Neural cell (in vitro differentiated cells): ENCODE results near the gene CAV2. TPM values are rescaled to one million over a fixed set of nuclear protein-coding genes. Genes with fewer than 3 reads are reported as not detected.

Experiments used
- H2AFZ ChIP-seq: fragments of 200-600, 300-800 bp; sonication (generic), shearing (Covaris generic); 2 replicates; pipeline ENCODE4 v1.6.0; 2014; ENCODE audit warnings: low read depth, mild to moderate bottlenecking, antibody characterized with exemption, low read length, moderate library complexity
- H3F3A ChIP-seq: fragments of 200-600 bp; shearing (Covaris generic); 2 replicates; pipeline ENCODE4 v1.6.1; 2016; ENCODE audit warnings: mild to moderate bottlenecking, moderate library complexity, mixed read lengths, antibody characterized with exemption, low read length; ENCODE audit not compliant: insufficient read depth, poor library complexity, severe bottlenecking
- H3K27ac ChIP-seq: fragments of 200-600, 300-800 bp; sonication (generic), shearing (Covaris generic); 2 replicates; pipeline ENCODE4 v1.5.1; 2014; ENCODE audit warnings: mild to moderate bottlenecking, low read length, moderate library complexity
- H3K27me3 ChIP-seq: fragments of 300-800, 200-600 bp; sonication (generic), shearing (Covaris generic); 2 replicates; pipeline ENCODE4 v1.6.0; 2014; ENCODE audit warnings: mild to moderate bottlenecking, low read depth, low read length, moderate library complexity; ENCODE audit not compliant: insufficient read depth
- H3K36me3 ChIP-seq: fragments of 300-800, 200-600 bp; sonication (generic), shearing (Covaris generic); 2 replicates; pipeline ENCODE4 v1.5.1; 2014; ENCODE audit warnings: mild to moderate bottlenecking, antibody characterized with exemption, low read length, moderate library complexity; ENCODE audit not compliant: insufficient read depth
- H3K4me2 ChIP-seq: fragments of 300-800, 200-600 bp; sonication (generic), shearing (Covaris generic); 2 replicates; pipeline ENCODE4 v1.6.0; 2014; ENCODE audit warnings: mild to moderate bottlenecking, low read length
- H3K4me3 ChIP-seq: fragments of 300-800, 200-600 bp; sonication (generic), shearing (Covaris generic); 2 replicates; pipeline ENCODE4 v1.5.1; 2014; ENCODE audit warnings: mild to moderate bottlenecking, low read length, moderate library complexity
- H3K79me2 ChIP-seq: fragments of 200-600 bp; shearing (Covaris generic); replicated peaks from 2 replicates; pipeline ENCODE4 v1.6.0; 2014; ENCODE audit warnings: mild to moderate bottlenecking, low read length, moderate library complexity; ENCODE audit not compliant: insufficient read depth
- H3K9ac ChIP-seq: fragments of 300-800, 200-600 bp; sonication (generic), shearing (Covaris generic); 2 replicates; pipeline ENCODE4 v1.6.1; 2016; ENCODE audit warnings: mild to moderate bottlenecking, low read length, mixed read lengths
- H3K9me2 ChIP-seq: fragments of 200-600 bp; shearing (Covaris generic); 2 replicates; pipeline ENCODE4 v1.6.1; 2016; ENCODE audit warnings: mild to moderate bottlenecking, low read length, mixed read lengths; ENCODE audit not compliant: insufficient read depth
- H3K9me3 ChIP-seq: fragments of 200-600, 300-800 bp; sonication (generic), shearing (Covaris generic); 2 replicates; pipeline ENCODE4 v1.6.1; 2016; ENCODE audit warnings: mild to moderate bottlenecking, mixed run types, low read length, moderate library complexity, mixed read lengths
- H4K20me1 ChIP-seq: fragments of 200-600 bp; shearing (Covaris generic); 2 replicates; pipeline ENCODE4 v1.6.1; 2016; ENCODE audit warnings: mild to moderate bottlenecking, mixed run types; ENCODE audit not compliant: insufficient read depth
- EP300 ChIP-seq: fragments of 450-650 bp; conservative IDR thresholded peaks from 2 replicates; pipeline ENCODE4 v1.6.1; 2014; ENCODE audit warnings: antibody characterized with exemption, mild to moderate bottlenecking, moderate library complexity; ENCODE audit not compliant: poor library complexity, severe bottlenecking
- EZH2 ChIP-seq: fragments of 200-600, 300-800 bp; shearing (Covaris generic), sonication (generic); IDR thresholded peaks from 2 replicates; pipeline ENCODE4 v1.6.1; 2014; ENCODE audit warnings: antibody characterized with exemption, low read length, borderline replicate concordance, mild to moderate bottlenecking; ENCODE audit not compliant: insufficient read depth, poor library complexity, severe bottlenecking
- MXI1 ChIP-seq: fragments of 450-650 bp; conservative IDR thresholded peaks from 2 replicates; pipeline ENCODE4 v1.6.1; 2014; ENCODE audit warnings: antibody characterized with exemption, mild to moderate bottlenecking; ENCODE audit not compliant: poor library complexity, severe bottlenecking
- POLR2AphosphoS5 ChIP-seq: IDR thresholded peaks from 2 replicates; pipeline ENCODE4 v1.6.1; 2012
- RAD21 ChIP-seq: fragments of 450-650 bp; conservative IDR thresholded peaks from 2 replicates; pipeline ENCODE4 v1.6.1; 2014; ENCODE audit warnings: antibody characterized with exemption, mild to moderate bottlenecking, moderate library complexity
- SMC3 ChIP-seq: fragments of 450-650 bp; conservative IDR thresholded peaks from 2 replicates; pipeline ENCODE4 v1.6.1; 2014; ENCODE audit warnings: antibody characterized with exemption, mild to moderate bottlenecking, moderate library complexity; ENCODE audit not compliant: poor library complexity
- TAF1 ChIP-seq: IDR thresholded peaks from 2 replicates; pipeline ENCODE4 v1.6.1; 2012; ENCODE audit warnings: low read depth
- polyA plus RNA-seq: library from polyadenylated mRNA; depleted of rRNA; stranded (reverse); fragments of >200 nt; gene quantifications from 2 replicates; pipeline ENCODE4 v1.2.3, GENCODE V29; 2014
- TF ChIP-seq, protein P1 (sequence below): IDR thresholded peaks from 2 replicates; pipeline ENCODE4 v1.6.1; 2012; ENCODE audit warnings: borderline replicate concordance
- TF ChIP-seq, protein P2 (sequence below): fragments of 450-650 bp; IDR thresholded peaks from 2 replicates; pipeline ENCODE4 v1.5.1; 2014; ENCODE audit warnings: antibody characterized with exemption, mild to moderate bottlenecking, moderate library complexity; ENCODE audit not compliant: poor library complexity, severe bottlenecking

CAV2 gene
- polyA plus RNA-seq, 1 donor from 2014 or later, result not detected

DNA sequence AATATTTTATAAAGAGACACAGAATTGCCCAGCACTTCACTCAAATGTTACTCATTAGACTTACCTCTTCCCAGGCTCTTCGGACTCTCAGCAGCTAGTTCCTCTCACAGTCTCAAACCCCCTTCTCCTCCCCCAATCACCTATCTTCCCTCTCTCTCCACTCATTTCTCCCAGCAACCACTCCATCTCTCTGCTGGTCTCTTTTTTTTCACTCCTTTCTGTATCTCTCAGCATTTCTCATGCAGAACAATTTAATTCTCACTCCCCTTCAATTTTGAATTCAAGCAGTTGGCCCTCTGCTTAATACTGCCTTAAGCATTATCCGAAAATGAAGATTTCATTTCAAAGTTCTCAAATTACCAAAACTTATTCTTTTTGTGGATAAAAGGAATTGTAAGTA, 34.4 kb upstream of the CAV2 start:
- no peak overlapping the region for H3K9ac ChIP-seq

DNA sequence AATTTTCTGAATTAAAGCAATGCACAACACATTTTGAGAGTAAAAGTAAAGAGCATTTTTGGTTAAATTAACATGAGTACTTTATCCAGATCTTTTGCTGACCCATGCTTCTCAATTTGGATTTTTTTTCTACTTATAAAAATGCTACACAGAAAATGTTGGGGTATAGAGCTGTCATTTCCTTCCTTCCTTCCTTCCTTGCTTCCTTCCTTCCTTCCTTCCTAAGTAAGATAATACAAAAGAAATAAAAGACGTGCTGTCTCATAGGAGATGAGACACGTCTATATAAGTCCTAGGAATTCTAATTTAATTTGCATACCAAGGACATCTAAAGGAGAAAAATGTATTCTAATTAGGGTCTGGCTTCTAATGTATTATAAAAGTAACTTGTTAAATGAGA, 31.0 kb upstream of the CAV2 start:
- Histone ChIP-seq H3F3A (no peaks in the 10 kb centered on the region), H3K9ac (no peak overlapping the region), H3K9me3 (no peaks in the 10 kb centered on the region), H2AFZ (no peak overlapping the region), H3K27me3 (no peaks in the 10 kb centered on the region), H3K36me3 (no peaks in the 10 kb centered on the region), H3K9me2 (no peaks in the 10 kb centered on the region), H3K4me2 (no peak overlapping the region), H3K79me2 (no peaks in the 10 kb centered on the region), H4K20me1 (no peaks in the 10 kb centered on the region), H3K4me3 (no peak overlapping the region), H3K27ac (no peak overlapping the region)
- no peak for TF ChIP-seq TAF1
- no peak for TF ChIP-seq EZH2
- TF ChIP-seq POLR2AphosphoS5, result no peak
- no peak for TF ChIP-seq EP300
- TF ChIP-seq, protein P1, sequence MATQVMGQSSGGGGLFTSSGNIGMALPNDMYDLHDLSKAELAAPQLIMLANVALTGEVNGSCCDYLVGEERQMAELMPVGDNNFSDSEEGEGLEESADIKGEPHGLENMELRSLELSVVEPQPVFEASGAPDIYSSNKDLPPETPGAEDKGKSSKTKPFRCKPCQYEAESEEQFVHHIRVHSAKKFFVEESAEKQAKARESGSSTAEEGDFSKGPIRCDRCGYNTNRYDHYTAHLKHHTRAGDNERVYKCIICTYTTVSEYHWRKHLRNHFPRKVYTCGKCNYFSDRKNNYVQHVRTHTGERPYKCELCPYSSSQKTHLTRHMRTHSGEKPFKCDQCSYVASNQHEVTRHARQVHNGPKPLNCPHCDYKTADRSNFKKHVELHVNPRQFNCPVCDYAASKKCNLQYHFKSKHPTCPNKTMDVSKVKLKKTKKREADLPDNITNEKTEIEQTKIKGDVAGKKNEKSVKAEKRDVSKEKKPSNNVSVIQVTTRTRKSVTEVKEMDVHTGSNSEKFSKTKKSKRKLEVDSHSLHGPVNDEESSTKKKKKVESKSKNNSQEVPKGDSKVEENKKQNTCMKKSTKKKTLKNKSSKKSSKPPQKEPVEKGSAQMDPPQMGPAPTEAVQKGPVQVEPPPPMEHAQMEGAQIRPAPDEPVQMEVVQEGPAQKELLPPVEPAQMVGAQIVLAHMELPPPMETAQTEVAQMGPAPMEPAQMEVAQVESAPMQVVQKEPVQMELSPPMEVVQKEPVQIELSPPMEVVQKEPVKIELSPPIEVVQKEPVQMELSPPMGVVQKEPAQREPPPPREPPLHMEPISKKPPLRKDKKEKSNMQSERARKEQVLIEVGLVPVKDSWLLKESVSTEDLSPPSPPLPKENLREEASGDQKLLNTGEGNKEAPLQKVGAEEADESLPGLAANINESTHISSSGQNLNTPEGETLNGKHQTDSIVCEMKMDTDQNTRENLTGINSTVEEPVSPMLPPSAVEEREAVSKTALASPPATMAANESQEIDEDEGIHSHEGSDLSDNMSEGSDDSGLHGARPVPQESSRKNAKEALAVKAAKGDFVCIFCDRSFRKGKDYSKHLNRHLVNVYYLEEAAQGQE, result no peak
- TF ChIP-seq, protein P2, sequence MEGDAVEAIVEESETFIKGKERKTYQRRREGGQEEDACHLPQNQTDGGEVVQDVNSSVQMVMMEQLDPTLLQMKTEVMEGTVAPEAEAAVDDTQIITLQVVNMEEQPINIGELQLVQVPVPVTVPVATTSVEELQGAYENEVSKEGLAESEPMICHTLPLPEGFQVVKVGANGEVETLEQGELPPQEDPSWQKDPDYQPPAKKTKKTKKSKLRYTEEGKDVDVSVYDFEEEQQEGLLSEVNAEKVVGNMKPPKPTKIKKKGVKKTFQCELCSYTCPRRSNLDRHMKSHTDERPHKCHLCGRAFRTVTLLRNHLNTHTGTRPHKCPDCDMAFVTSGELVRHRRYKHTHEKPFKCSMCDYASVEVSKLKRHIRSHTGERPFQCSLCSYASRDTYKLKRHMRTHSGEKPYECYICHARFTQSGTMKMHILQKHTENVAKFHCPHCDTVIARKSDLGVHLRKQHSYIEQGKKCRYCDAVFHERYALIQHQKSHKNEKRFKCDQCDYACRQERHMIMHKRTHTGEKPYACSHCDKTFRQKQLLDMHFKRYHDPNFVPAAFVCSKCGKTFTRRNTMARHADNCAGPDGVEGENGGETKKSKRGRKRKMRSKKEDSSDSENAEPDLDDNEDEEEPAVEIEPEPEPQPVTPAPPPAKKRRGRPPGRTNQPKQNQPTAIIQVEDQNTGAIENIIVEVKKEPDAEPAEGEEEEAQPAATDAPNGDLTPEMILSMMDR, result no peak
- no peak for TF ChIP-seq MXI1
- TF ChIP-seq SMC3, result no peak
- TF ChIP-seq RAD21, result no peak

More for the DNA sequence above, 34.4 kb upstream of the CAV2 start:
- H3K27me3 ChIP-seq, result no peaks in the 10 kb centered on the region
- no peak overlapping the region for H3K27ac ChIP-seq
- H3F3A ChIP-seq, result no peaks in the 10 kb centered on the region
- H3K4me3 ChIP-seq, result no peak overlapping the region
- no peak overlapping the region for H3K4me2 ChIP-seq
- no peak for TF ChIP-seq EP300
- TF ChIP-seq TAF1, result no peak
- no peak for TF ChIP-seq SMC3
- no peak for TF ChIP-seq EZH2
- TF ChIP-seq MXI1, result no peak
- TF ChIP-seq, protein P2, result no peak
- TF ChIP-seq RAD21, result no peak
- TF ChIP-seq, protein P1, result no peak
- no peak for TF ChIP-seq POLR2AphosphoS5
- H3K79me2 ChIP-seq, result no peaks in the 10 kb centered on the region
- H3K36me3 ChIP-seq, result no peaks in the 10 kb centered on the region
- no peaks in the 10 kb centered on the region for H4K20me1 ChIP-seq
- no peaks in the 10 kb centered on the region for H3K9me3 ChIP-seq
- H3K9me2 ChIP-seq, result no peaks in the 10 kb centered on the region
- H2AFZ ChIP-seq, result no peak overlapping the region
